SW480 (cell line): ENCODE measurements around the gene ANKRD18A.

Experiments
- DNase-seq: peaks from one replicate; pipeline ENCODE4 v3.0.0-alpha.2; 2016; ENCODE audit warnings: low spot score

ANKRD18A gene

DNA sequence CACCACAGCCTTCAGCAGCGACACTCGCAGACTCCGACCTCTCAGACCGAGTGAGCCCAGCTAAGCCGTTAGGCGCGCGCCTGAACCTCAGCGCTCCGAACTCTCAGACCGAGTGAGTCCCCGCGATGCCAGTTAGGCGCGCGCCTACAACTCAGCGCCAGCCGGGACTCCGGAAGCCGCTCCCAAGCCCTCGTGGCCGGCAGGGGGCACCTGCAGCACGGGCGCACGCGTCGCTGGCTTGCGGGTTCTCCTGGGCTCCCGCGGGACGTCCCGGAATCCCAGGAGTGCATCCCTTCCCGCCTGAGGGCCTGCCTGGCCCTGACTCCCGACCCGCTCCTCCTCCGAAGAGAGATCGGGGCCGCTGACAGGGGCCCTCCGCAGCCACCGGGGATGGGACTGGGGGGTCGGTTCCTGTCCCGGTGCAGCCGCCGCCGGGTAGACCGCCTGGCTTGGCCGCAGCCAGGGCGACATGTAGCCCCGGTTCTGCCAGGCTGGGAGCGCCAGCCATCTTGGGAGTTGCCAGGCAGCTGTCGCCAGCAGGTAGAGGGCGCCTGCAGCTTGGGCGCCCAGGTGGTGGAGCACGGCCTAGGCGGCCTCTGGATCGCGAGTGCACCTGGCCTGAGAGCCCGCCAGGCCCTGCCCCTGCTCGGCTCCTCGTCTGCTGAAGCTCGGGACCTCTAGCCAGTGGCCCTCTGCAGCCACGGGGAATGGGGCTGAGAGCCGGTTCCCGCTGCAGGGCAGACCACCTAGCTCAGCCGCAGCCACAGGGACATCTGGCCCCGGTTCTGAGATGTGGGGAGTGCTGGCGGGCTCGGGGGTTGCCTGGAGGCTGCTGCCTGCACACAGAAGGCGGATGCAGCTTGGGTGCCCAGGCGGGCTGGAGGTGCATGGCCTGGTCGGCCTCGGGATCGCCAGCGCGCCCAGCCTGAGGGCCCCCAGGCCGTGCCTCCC, at the start of gene ANKRD18A:
Gene ANKRD18A, minus strand, starts transcription at position 114 of the 951 bp plus-strand sequence. CDS start 311 bp downstream, outside the sequence.
- peak; percentile 91 for DNase-seq

- no peak for DNase-seq
Observed at GRCh38 chr9:38668791-38669466, 48.5 kb upstream of the ANKRD18A start.

- no peak for DNase-seq
Observed at GRCh38 chr9:38662763-38663593, 42.6 kb upstream of the ANKRD18A start.

DNA sequence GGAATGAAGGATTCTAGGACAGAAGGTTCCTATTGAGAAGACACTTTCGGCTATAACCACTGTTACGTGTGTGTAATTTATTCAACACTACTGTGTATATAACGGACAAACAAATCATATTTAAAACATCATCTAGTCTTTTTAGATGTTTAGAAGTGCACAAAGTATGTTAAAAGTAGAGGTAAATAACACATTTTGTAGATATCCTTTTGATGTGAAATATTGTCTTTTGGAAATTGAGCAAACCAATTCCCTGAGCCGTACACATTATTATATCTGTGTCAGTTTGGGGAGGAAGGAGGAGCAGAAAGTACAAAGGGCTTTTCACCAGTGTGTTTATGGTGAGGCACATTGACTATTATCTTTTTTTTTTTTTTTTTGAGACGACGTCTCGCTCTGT, 39.1 kb upstream of the ANKRD18A start:
- DNase-seq, result no peak

- no peak for DNase-seq
Observed at GRCh38 chr9:38656896-38657295, 36.5 kb upstream of the ANKRD18A start.

DNA sequence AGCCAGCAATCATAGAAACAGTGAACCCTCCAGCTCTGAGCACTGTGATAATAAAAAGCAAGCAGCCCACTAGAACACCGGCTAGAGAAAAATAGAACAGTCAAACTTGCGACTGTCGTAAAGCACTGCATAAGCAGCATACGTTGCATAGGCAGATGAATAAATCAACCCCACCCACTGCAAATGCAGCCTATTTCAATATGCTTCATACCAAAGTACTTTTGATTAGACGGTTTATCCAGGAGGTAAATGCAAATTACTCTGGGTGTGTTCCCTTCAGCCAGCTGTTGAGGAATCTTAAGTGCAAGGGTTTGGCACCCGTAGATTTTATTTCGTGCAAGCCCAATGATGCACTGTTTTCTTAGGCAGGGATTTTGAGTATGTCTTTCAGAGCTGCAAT, 32.1 kb upstream of the ANKRD18A start:
- DNase-seq, result no peak

- DNase-seq, result no peak
Observed at GRCh38 chr9:38652044-38652443, 31.6 kb upstream of the ANKRD18A start.

DNA sequence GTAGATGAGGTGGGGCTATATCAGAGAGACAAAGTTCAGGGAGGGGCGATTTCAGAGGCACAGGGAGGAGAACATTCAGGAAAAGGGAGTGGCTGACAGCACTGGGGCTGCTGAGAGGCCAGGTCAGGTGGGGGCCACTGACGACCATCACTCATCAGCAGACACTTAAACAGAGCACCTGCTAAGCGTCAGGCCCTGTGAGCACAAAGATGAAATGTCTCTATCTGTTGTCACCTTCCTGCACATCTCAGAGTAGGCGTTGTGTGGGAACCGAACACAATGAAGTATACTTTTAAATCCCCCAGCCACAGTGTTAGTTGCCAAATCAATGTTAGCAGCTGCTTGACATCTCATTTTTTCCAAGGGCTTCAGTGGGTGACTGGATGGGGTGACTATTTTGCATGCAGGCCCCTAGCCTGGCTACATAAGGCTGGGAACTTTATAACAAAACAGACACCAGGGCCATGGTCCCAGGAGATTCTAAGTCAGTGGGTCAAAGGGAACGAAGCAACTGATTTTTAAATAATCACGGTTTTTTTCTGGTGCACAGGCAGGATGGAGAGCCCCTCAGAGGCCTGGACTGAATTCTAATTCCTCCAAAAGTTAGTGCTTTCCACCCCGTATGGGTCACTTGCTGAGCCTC, 31.1 kb upstream of the ANKRD18A start:
- DNase-seq, result no peak

- DNase-seq, result no peak
Observed at GRCh38 chr9:38650564-38650963, 30.2 kb upstream of the ANKRD18A start.

GRCh38 chr9:38649731-38650363, 29.5 kb upstream of the ANKRD18A start:
- DNase-seq, result no peak

DNA sequence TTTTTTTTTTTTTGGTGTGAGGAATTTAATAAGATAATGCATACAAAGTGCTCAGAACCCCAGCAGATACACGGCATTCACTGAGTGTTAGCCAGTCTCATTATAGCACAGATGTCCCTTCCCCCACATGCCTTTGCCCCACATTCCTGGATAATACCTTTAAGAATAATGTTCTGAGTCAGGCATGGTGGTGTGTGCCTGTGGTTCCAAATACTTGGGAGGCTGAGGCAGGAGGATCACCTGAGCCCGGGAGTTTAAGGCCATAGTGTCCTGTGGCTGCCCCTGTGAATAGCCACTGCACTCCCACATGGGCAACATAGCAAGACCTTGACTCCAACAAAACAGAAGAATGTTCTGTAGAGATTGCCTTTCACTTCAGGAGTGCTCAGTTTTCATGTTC, 24.2 kb upstream of the ANKRD18A start:
- DNase-seq, result no peak

DNA sequence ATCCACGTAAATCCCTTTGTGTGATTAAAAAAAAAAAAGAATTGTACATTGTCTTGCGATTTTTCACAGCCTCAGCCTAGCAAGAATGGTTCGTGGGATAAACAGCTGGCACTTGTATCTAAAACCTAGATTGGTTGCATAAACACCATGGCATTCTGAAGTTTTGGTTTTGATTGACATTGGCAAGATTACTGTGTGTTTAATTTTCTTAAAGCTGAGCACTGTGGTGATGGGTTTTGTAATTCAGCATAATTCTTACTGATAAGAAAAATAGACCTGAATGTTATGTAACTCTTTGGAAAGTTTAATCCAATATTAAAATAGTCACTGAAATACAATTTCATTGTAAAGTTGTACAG, 23.4 kb upstream of the ANKRD18A start:
- DNase-seq, result no peak

- no peak for DNase-seq
Observed at GRCh38 chr9:38642951-38643814, 22.8 kb upstream of the ANKRD18A start.

DNA sequence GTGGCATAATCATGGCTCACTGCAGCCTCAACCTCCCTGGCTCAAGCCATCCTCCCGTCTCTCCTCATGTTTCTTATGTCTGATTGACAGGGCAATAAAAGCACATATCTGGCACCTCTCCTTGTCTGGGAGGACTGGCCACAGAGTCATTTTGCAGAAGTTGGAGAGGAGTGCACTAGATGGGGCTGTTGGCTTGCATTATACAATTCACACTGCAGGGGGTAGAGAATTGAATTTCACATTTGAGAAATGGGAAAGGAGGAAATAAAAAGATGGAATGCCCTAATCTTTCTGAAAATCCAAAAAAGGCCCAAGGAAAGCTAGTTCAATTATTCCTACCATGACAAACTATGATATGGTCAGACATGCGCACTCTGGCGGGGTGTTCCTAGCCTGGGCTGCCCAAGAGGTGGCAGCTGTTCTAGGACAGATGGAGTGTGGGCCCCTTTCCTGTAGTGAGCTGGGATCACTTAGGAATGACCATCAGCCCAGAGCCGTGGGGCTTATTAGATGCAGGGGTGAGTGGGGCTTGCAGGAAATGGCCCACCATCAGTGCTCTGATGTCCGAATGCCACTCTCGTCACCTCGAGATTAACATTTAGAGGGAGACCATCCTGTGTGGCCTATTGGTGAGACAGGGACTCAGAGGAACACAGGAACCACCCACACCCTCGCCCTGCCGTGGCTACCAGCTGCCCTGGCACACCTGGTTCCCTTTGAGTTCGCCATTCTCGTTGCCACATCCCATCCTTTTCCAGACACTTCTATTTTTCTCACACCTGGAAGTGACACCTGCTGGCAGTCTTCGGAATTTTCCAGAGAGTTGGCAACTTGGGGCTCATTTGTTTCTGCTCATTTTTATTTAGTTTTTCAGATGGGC, 21.8 kb upstream of the ANKRD18A start:
- DNase-seq, result peak; percentile 41

DNA sequence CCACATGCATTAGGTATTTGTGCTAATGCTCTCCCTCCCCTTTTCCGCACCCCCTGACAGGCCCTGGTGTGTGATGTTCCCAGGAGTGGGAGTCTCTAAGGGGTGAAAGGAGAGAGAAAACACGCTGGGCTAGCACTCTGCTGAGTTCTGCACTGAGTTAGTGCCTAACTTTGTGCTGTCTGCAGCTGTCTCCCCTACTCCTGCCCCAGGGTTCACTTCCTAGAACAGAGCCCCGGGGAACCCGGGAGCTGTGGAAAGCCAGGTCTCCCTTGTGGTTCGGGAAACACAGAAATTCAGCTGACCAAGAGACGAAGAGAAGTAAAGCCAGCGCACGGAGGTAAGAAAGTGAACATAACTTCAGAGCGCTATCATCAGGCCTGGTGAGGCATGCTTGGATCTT, 20.7 kb upstream of the ANKRD18A start:
- no peak for DNase-seq

DNA sequence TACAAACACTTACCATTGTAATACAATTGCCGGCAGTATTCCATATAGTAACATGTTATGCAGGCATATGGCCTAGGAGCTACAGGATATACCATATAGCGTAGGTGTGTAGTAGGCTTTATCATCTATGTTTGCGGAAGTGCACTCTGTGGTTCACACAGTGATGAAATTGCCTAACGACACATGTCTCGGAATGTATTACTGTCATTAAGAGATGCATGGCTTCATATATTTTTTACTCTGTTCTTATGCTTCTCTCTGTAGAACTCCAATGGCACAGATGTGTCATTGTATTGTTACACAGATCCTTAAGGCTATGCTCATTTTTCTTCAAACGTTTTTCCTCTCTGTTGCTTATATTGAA, 19.2 kb upstream of the ANKRD18A start:
- DNase-seq, result no peak

- DNase-seq, result no peak
Observed at GRCh38 chr9:38638881-38639576, 18.6 kb upstream of the ANKRD18A start.

GRCh38 chr9:38634315-38634714, 13.9 kb upstream of the ANKRD18A start:
- DNase-seq, result no peak

DNA sequence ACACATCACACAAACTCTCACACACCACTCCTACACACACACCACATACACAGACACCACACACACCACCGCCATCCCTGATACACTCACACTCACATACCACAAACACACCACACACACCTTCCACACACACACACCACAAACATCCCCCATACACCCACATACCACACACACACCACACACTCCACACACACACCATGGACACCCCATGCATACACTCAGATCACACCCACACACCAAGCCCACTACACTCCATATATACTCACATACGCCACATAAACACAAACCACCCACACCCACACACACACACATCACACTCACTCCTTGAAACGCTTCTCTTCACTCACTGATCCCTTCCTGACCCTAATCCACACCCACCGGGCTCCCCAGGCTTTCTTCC, 9.1 kb upstream of the ANKRD18A start:
- no peak for DNase-seq
